ENCODE measurements around the gene PIGR. TPM values are rescaled to one million over a fixed set of nuclear protein-coding genes. Genes with fewer than 3 reads are reported as not detected.

Gene PIGR
- total and polyA plus RNA-seq, 8 donors: 0.11 to 587 (median 0.22) TPM

GRCh38 chr1:206962272-206962671 is 16.0 kb upstream of the PIGR start:
- Histone ChIP-seq H3K9me3 (no peaks in the 10 kb centered on the region), H3K27me3 (no peaks in the 10 kb centered on the region), H3K36me3 (no peaks in the 10 kb centered on the region), H3K4me1 (peaks cover 0 to 20% of the 10 kb centered on the region in 2 donors), H3K27ac (no peak overlapping the region), H3K4me3 (no peak overlapping the region)
- DNase-seq (no peak), ATAC-seq (no peak)
- intact Hi-C loops (cut with DNase I): no loop called here
- TF ChIP-seq CTCF (IDR thresholded peaks at IDR 0.05): no peak

GRCh38 chr1:206961668-206962067 is 15.4 kb upstream of the PIGR start:
- intact Hi-C loops (cut with DNase I): no loop called here
- ATAC-seq: no peak

GRCh38 chr1:206960676-206961386 is 14.6 kb upstream of the PIGR start:
- no peaks in the 10 kb centered on the region for H3K9me3 ChIP-seq
- intact Hi-C loops (cut with DNase I): no loop called here
- H3K4me3 ChIP-seq: no peak overlapping the region
- H3K27ac ChIP-seq: no peak overlapping the region
- peaks cover 2 to 12% of the 10 kb centered on the region in 2 donors for H3K4me1 ChIP-seq
- no peak for TF ChIP-seq CTCF (IDR thresholded peaks at IDR 0.05)
- no peaks in the 10 kb centered on the region for H3K27me3 ChIP-seq
- ATAC-seq (no peak), DNase-seq (no peak)
- no peaks in the 10 kb centered on the region for H3K36me3 ChIP-seq

More at GRCh38 chr1:206961668-206962067, 15.4 kb upstream of the PIGR start:
- Histone ChIP-seq H3K4me1 (peaks cover 0 to 14% of the 10 kb centered on the region in 2 donors), H3K27ac (no peak overlapping the region), H3K9me3 (no peaks in the 10 kb centered on the region), H3K27me3 (no peaks in the 10 kb centered on the region), H3K36me3 (no peaks in the 10 kb centered on the region), H3K4me3 (no peak overlapping the region)
- DNase-seq: no peak
- no peak for TF ChIP-seq CTCF (IDR thresholded peaks at IDR 0.05)

GRCh38 chr1:206958144-206958543 is 11.9 kb upstream of the PIGR start:
- no peak for TF ChIP-seq CTCF (IDR thresholded peaks at IDR 0.05)
- DNase-seq: no peak
- H3K4me3 ChIP-seq: no peak overlapping the region
- no peaks in the 10 kb centered on the region for H3K27me3 ChIP-seq
- ATAC-seq: no peak
- intact Hi-C loops (cut with DNase I): no loop called here
- no peaks in the 10 kb centered on the region for H3K9me3 ChIP-seq
- H3K36me3 ChIP-seq: no peaks in the 10 kb centered on the region
- peaks cover 6 to 20% of the 10 kb centered on the region in 2 donors for H3K4me1 ChIP-seq
- no peak overlapping the region for H3K27ac ChIP-seq

GRCh38 chr1:206957639-206958038 is 11.4 kb upstream of the PIGR start:
- intact Hi-C loops (cut with DNase I): no loop called here
- no peak for TF ChIP-seq CTCF (IDR thresholded peaks at IDR 0.05)
- H3K9me3 ChIP-seq: no peaks in the 10 kb centered on the region
- no peak overlapping the region for H3K4me3 ChIP-seq
- no peak for ATAC-seq
- peaks cover 8 to 16% of the 10 kb centered on the region in 2 donors for H3K4me1 ChIP-seq
- H3K27me3 ChIP-seq: no peaks in the 10 kb centered on the region
- H3K27ac ChIP-seq: no peak overlapping the region
- DNase-seq: no peak
- no peaks in the 10 kb centered on the region for H3K36me3 ChIP-seq
